HUDEP-2 (cell line): ENCODE data around the gene CIB2.

Experiments used
- DNase-seq, 76 experiments: peaks; one replicate each; lab custom pipeline; 2025; ENCODE audit not compliant: unreplicated experiment in 76 of 76; lab: John Stamatoyannopoulos, UW

CIB2 gene

GRCh38 chr15:78149805-78150751 lies 18.8 kb upstream of the CIB2 start:
- peak in 1 of 76 experiments; percentile 28 for DNase-seq

GRCh38 chr15:78149068-78149804 lies 18.0 kb upstream of the CIB2 start, which contains the start of gene IDH3A:
TSS of gene IDH3A (plus strand) at chr15:78149362. CDS start at chr15:78149404, 42 bp downstream.
- DNase-seq, result peak; percentile 39 to 99 (median 96)

GRCh38 chr15:78148392-78149067 lies 17.3 kb upstream of the CIB2 start:
- DNase-seq, result no peak

GRCh38 chr15:78147566-78147965 lies 16.3 kb upstream of the CIB2 start:
- no peak for DNase-seq

GRCh38 chr15:78146425-78147154 lies 15.3 kb upstream of the CIB2 start:
- DNase-seq, result no peak

- DNase-seq, result no peak
Measured at GRCh38 chr15:78142332-78142731, 11.1 kb upstream of the CIB2 start.

GRCh38 chr15:78140292-78140691 lies 9.0 kb upstream of the CIB2 start:
- no peak for DNase-seq

GRCh38 chr15:78139578-78139977 lies 8.3 kb upstream of the CIB2 start:
- DNase-seq, result no peak

- DNase-seq, result no peak
Measured at GRCh38 chr15:78133801-78134200, 2.6 kb upstream of the CIB2 start.

- peak in 1 of 76 experiments; percentile 29 for DNase-seq
Measured at GRCh38 chr15:78130466-78131294, 565 bp downstream of the CIB2 start.

GRCh38 chr15:78129751-78130287 lies 1.4 kb downstream of the CIB2 start:
- no peak for DNase-seq

- DNase-seq, result no peak
Measured at GRCh38 chr15:78129077-78129750, 2.0 kb downstream of the CIB2 start.

GRCh38 chr15:78127882-78128281 lies 3.4 kb downstream of the CIB2 start:
- no peak for DNase-seq

GRCh38 chr15:78125267-78125666 lies 6.0 kb downstream of the CIB2 start:
- no peak for DNase-seq

GRCh38 chr15:78120523-78120922 lies 10.7 kb downstream of the CIB2 start:
- DNase-seq, result no peak

GRCh38 chr15:78112551-78112950 lies 18.7 kb downstream of the CIB2 start:
- no peak for DNase-seq

GRCh38 chr15:78111788-78112187 lies 19.5 kb downstream of the CIB2 start:
- DNase-seq, result no peak

GRCh38 chr15:78110916-78111475 lies 20.2 kb downstream of the CIB2 start:
- no peak for DNase-seq
